A673 (cell line): ENCODE data around the gene IL1RN.

Experiments
- EZH2 ChIP-seq: fragments of 200-600 bp; sonication (generic); IDR thresholded peaks from 2 replicates; pipeline ENCODE4 v1.6.1; 2017; ENCODE audit warnings: borderline replicate concordance, low read depth, mild to moderate bottlenecking, mixed read lengths, antibody characterized with exemption, low read length; ENCODE audit not compliant: poor library complexity, severe bottlenecking
- TF ChIP-seq, protein P1 (sequence below): fragments of 300-800, 200-600 bp; sonication (generic); conservative IDR thresholded peaks from 2 replicates; pipeline ENCODE4 v1.5.1; 2017; ENCODE audit warnings: low read depth, mild to moderate bottlenecking, antibody characterized with exemption, low read length, moderate library complexity, mixed read lengths

GRCh38 chr2:113079131-113079530 lies 48.3 kb upstream of the IL1RN start:
- TF ChIP-seq, protein P1, sequence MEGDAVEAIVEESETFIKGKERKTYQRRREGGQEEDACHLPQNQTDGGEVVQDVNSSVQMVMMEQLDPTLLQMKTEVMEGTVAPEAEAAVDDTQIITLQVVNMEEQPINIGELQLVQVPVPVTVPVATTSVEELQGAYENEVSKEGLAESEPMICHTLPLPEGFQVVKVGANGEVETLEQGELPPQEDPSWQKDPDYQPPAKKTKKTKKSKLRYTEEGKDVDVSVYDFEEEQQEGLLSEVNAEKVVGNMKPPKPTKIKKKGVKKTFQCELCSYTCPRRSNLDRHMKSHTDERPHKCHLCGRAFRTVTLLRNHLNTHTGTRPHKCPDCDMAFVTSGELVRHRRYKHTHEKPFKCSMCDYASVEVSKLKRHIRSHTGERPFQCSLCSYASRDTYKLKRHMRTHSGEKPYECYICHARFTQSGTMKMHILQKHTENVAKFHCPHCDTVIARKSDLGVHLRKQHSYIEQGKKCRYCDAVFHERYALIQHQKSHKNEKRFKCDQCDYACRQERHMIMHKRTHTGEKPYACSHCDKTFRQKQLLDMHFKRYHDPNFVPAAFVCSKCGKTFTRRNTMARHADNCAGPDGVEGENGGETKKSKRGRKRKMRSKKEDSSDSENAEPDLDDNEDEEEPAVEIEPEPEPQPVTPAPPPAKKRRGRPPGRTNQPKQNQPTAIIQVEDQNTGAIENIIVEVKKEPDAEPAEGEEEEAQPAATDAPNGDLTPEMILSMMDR: no peak
- no peak for TF ChIP-seq EZH2
